SK-N-SH (cell line): ENCODE measurements around the gene MRPS11. TPM values are rescaled to one million over a fixed set of nuclear protein-coding genes. Genes with fewer than 3 reads are reported as not detected.

ENCODE experiments used
- CTCF ChIA-PET: fragments of 300-600, 350-600 bp; formaldehyde crosslinking; extraction: SDS; loops from one replicate; lab custom pipeline; 2021; lab: Yijun Ruan, JAX
- POLR2A ChIA-PET: fragments of 350-600 bp; sonication (Branson Sonifier 250); formaldehyde crosslinking; extraction: SDS; loops from one replicate; lab custom pipeline; 2020; ENCODE audit warnings: antibody characterized with exemption, inconsistent platforms; lab: Yijun Ruan, JAX
- DNase-seq: peaks from one replicate; pipeline ENCODE4 v3.0.0; 2012
- H2AFZ ChIP-seq: fragments of 200-600 bp; sonication (generic); 2 replicates; pipeline ENCODE4 v1.8.1; 2016; ENCODE audit warnings: antibody characterized with exemption, mild to moderate bottlenecking, low read depth
- H3F3A ChIP-seq: fragments of 200-600 bp; sonication (generic); replicated peaks from 2 replicates; pipeline ENCODE3; 2016; ENCODE audit warnings: antibody characterized with exemption, mild to moderate bottlenecking; ENCODE audit not compliant: insufficient read depth
- H3K27ac ChIP-seq, 2 experiments: fragments of 200-500 bp in 1 of 2; fragments of 200-600 bp in 1 of 2; sonication (Bioruptor generic) in 1 of 2; sonication (generic), shearing (Covaris generic) in 1 of 2; 2 replicates each; pipeline versions ENCODE4 v1.5.1 to v1.6.1; 2014 to 2016; ENCODE audit warnings: low read depth in 2 of 2, inconsistent platforms in 1 of 2, low read length in 1 of 2, mild to moderate bottlenecking in 1 of 2, mixed read lengths in 1 of 2
- H3K27me3 ChIP-seq: fragments of 200-600 bp; sonication (generic), shearing (Covaris generic); 2 replicates; pipeline ENCODE4 v1.6.1; 2016; ENCODE audit warnings: mixed run types; ENCODE audit not compliant: insufficient read depth
- H3K36me3 ChIP-seq, 2 experiments: fragments of 200-500 bp in 1 of 2; fragments of 200-600 bp in 1 of 2; sonication (Bioruptor generic) in 1 of 2; sonication (generic) in 1 of 2; replicated peaks in 1 of 2; 2 replicates each; pipeline versions ENCODE3 to v1.5.1; 2014 to 2016; ENCODE audit warnings: low read length in 1 of 2, mild to moderate bottlenecking in 1 of 2; ENCODE audit not compliant: insufficient read depth in 2 of 2, control insufficient read depth in 1 of 2
- H3K4me1 ChIP-seq, 2 experiments: fragments of 200-500 bp in 1 of 2; fragments of 200-600 bp in 1 of 2; sonication (Bioruptor generic) in 1 of 2; sonication (generic), shearing (Covaris generic) in 1 of 2; 2 replicates each; pipeline versions ENCODE4 v1.5.1 to v1.6.1; 2014 to 2016; ENCODE audit warnings: low read depth in 1 of 2, low read length in 1 of 2, mixed run types in 1 of 2; ENCODE audit not compliant: insufficient read depth in 2 of 2, control insufficient read depth in 1 of 2
- H3K4me2 ChIP-seq: fragments of 200-600 bp; sonication (generic), shearing (Covaris generic); 2 replicates; pipeline ENCODE4 v1.6.1; 2017; ENCODE audit warnings: mixed run types
- H3K4me3 ChIP-seq, 2 experiments: fragments of 200-500 bp in 1 of 2; fragments of 200-600 bp in 1 of 2; sonication (Bioruptor generic) in 1 of 2; sonication (generic), shearing (Covaris generic) in 1 of 2; 2 replicates each; pipeline versions ENCODE4 v1.5.1 to v1.8.1; 2014 to 2016; ENCODE audit warnings: low read depth in 2 of 2, inconsistent platforms in 1 of 2, low read length in 1 of 2, mild to moderate bottlenecking in 1 of 2, mixed read lengths in 1 of 2, moderate library complexity in 1 of 2
- H3K79me2 ChIP-seq: fragments of 200-600 bp; sonication (generic); 2 replicates; pipeline ENCODE4 v1.8.1; 2017; ENCODE audit warnings: mild to moderate bottlenecking; ENCODE audit not compliant: insufficient read depth
- H3K9ac ChIP-seq: fragments of 200-600 bp; sonication (generic); 2 replicates; pipeline ENCODE4 v1.6.1; 2017; ENCODE audit warnings: mixed run types
- H3K9me2 ChIP-seq: fragments of 200-600 bp; sonication (generic); 2 replicates; pipeline ENCODE4 v1.6.1; 2017; ENCODE audit warnings: mixed run types
- H3K9me3 ChIP-seq: fragments of 200-600 bp; sonication (generic); 2 replicates; pipeline ENCODE4 v1.6.1; 2017; ENCODE audit warnings: mixed run types, mild to moderate bottlenecking, moderate library complexity
- H4K20me1 ChIP-seq: fragments of 200-600 bp; sonication (generic); 2 replicates; pipeline ENCODE4 v1.6.1; 2017; ENCODE audit warnings: mild to moderate bottlenecking, mixed run types; ENCODE audit not compliant: insufficient read depth
- CHD2 ChIP-seq: fragments of 150-350 bp; IDR thresholded peaks from 2 replicates; pipeline ENCODE4 v1.6.1; 2018; ENCODE audit warnings: low read length; ENCODE audit not compliant: partially characterized antibody
- ELF1 ChIP-seq: IDR thresholded peaks from 2 replicates; pipeline ENCODE4 v1.4.0; 2012
- EP300 ChIP-seq, 2 experiments: IDR thresholded peaks; 2 replicates each; pipeline versions ENCODE4 v1.4.0 to v1.6.1; 2012; ENCODE audit warnings: borderline replicate concordance in 1 of 2, low read depth in 1 of 2, low read length in 1 of 2
- EZH2phosphoT487 ChIP-seq: fragments of 200-600 bp; sonication (generic); IDR thresholded peaks from 2 replicates; pipeline ENCODE4 v1.6.1; 2017; ENCODE audit warnings: low read depth, mixed run types, mild to moderate bottlenecking, antibody characterized with exemption, moderate library complexity, borderline replicate concordance
- GABPA ChIP-seq: IDR thresholded peaks from 2 replicates; pipeline ENCODE4 v1.4.0; 2012; ENCODE audit warnings: low read depth, mild to moderate bottlenecking
- GATA2 ChIP-seq: sonication (generic); formaldehyde crosslinking; IDR thresholded peaks from 2 replicates; pipeline ENCODE4 v1.5.0; 2020; ENCODE audit warnings: mild to moderate bottlenecking, missing genetic modification reagents
- IRF3 ChIP-seq: fragments of 150-350 bp; IDR thresholded peaks from 2 replicates; pipeline ENCODE4 v1.6.1; 2016; ENCODE audit warnings: mild to moderate bottlenecking, low read depth, low read length
- JUND ChIP-seq: IDR thresholded peaks from 2 replicates; pipeline ENCODE4 v1.4.0; 2012
- NRF1 ChIP-seq: IDR thresholded peaks from 2 replicates; pipeline ENCODE4 v1.6.1; 2012; ENCODE audit warnings: low read depth, mild to moderate bottlenecking, low read length
- PBX3 ChIP-seq: IDR thresholded peaks from 2 replicates; pipeline ENCODE4; 2012
- POLR2AphosphoS5 ChIP-seq: IDR thresholded peaks from 2 replicates; pipeline ENCODE4 v1.6.1; 2012; ENCODE audit warnings: low read depth, low read length
- REST ChIP-seq: IDR thresholded peaks from 2 replicates; pipeline ENCODE4 v1.6.1; 2012; ENCODE audit warnings: mild to moderate bottlenecking, low read depth, low read length, moderate library complexity
- TAF1 ChIP-seq: IDR thresholded peaks from 2 replicates; pipeline ENCODE4 v1.6.1; 2012; ENCODE audit warnings: low read depth, mild to moderate bottlenecking, low read length, moderate library complexity, borderline replicate concordance
- USF1 ChIP-seq: IDR thresholded peaks from 2 replicates; pipeline ENCODE4 v1.4.0; 2012; ENCODE audit warnings: low read depth, borderline replicate concordance
- YY1 ChIP-seq: IDR thresholded peaks from 2 replicates; pipeline ENCODE4 v1.4.0; 2012; ENCODE audit warnings: low read depth, mild to moderate bottlenecking
- WGBS: methylation state at CpG from one replicate; pipeline ENCODE4 v1.1.6; 2017; ENCODE audit warnings: low lambda C conversion rate; 5-methylcytosine and 5-hydroxymethylcytosine counted together
- polyA plus RNA-seq, 3 experiments: library from polyadenylated mRNA; depleted of rRNA; stranded (reverse); fragments of >200 nt; gene quantifications; 2 replicates each; pipeline ENCODE4 v1.2.3, GENCODE V29; 2012
- TF ChIP-seq, protein P1 (sequence below): IDR thresholded peaks from 2 replicates; pipeline ENCODE4 v1.4.0; 2012; ENCODE audit warnings: low read depth

MRPS11 gene
- polyA plus RNA-seq, 1 of the 3 experiments (the other 2 are of a cell fraction): 101 TPM

DNA sequence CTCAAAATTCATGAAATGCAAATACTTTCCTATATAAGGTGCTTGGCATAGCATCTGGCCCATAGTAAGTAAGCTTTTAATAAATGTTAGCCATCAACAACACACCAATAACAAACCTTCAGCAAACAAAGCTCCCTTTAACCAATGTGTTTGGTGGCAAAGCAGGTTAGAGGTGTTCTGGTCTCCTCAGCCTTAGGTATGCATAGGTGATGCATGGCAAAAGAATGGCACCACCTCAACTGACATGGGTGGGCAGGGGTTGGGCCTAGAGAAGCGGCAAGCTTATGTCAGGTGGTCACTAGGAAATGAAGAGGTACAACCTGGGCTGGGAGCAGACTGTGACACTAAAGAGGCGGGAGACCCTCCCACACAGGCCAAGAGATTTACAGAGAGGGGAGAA, 38.2 kb downstream of the MRPS11 start:
- H4K20me1 ChIP-seq: no peaks in the 10 kb centered on the region
- CTCF ChIA-PET: interaction anchor here (1.7 kb wide), 1 partner anchor 29 kb away, joined by 7 read pairs; no protein-coding TSS in a partner anchor
- no peak overlapping the region for H3K9ac ChIP-seq
- no peak for DNase-seq
- POLR2A ChIA-PET: no interaction called here
- H3K4me2 ChIP-seq: no peak overlapping the region
- H3K4me3 ChIP-seq: no peak overlapping the region
- no peak overlapping the region for H2AFZ ChIP-seq
- H3K79me2 ChIP-seq: no peaks in the 10 kb centered on the region
- H3K27me3 ChIP-seq: no peaks in the 10 kb centered on the region
- no peaks in the 10 kb centered on the region for H3F3A ChIP-seq
- peaks cover 0 to 3% of the 10 kb centered on the region in 2 experiments; a peak in 1 of 4 replicates for H3K4me1 ChIP-seq
- WGBS: 100% methylated on average over 2 of the region's 2 CpGs
- H3K9me2 ChIP-seq: no peaks in the 10 kb centered on the region
- peaks cover 14 to 28% of the 10 kb centered on the region in 2 experiments for H3K36me3 ChIP-seq
- H3K27ac ChIP-seq: no peak overlapping the region
- no peaks in the 10 kb centered on the region for H3K9me3 ChIP-seq
- TF ChIP-seq JUND (no peak), EZH2phosphoT487 (no peak), POLR2AphosphoS5 (no peak)

DNA sequence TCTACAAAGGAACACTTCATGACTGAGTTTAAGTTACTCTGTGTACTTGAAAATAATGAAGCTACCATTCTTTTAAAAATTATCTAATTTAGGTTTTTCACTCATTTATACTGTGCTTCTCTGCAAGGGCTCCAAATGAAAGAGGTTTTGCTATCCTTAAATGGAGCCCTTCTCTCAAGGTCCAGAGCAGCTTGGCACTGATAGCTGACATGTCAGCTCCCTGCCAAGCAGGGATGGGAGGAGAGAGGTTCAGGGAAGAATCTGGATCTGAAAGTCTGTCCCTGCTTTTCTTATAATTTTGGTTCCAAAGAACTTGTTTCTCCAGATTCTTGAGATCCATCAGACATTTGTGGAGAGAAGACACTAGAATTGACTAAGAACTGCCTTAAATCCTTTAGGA, 39.1 kb downstream of the MRPS11 start:
- H3K9me2 ChIP-seq: no peaks in the 10 kb centered on the region
- TF ChIP-seq GABPA (no peak), TAF1 (no peak), JUND (no peak), USF1 (no peak), YY1 (no peak), CHD2 (no peak), REST (no peak), PBX3 (no peak), IRF3 (no peak), EP300 (IDR thresholded peaks at IDR 0.05; ENCODE audit: borderline replicate concordance in 1 of 2, low read depth in 1 of 2, low read length in 1 of 2) (no peak), NRF1 (no peak), POLR2AphosphoS5 (no peak), ELF1 (no peak), GATA2 (no peak)
- TF ChIP-seq, protein P1, sequence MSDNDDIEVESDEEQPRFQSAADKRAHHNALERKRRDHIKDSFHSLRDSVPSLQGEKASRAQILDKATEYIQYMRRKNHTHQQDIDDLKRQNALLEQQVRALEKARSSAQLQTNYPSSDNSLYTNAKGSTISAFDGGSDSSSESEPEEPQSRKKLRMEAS: no peak
- TF ChIP-seq, all 33 proteins: peak for 0
- Histone ChIP-seq H3K79me2 (no peaks in the 10 kb centered on the region), H3K4me3 (no peak overlapping the region), H2AFZ (no peak overlapping the region), H3K9me3 (no peaks in the 10 kb centered on the region), H3K36me3 (peaks cover 14 to 33% of the 10 kb centered on the region in 2 experiments), H4K20me1 (no peaks in the 10 kb centered on the region), H3K4me2 (no peak overlapping the region), H3K9ac (no peak overlapping the region), H3K27me3 (no peaks in the 10 kb centered on the region), H3K4me1 (peaks cover 0 to 3% of the 10 kb centered on the region in 2 experiments; a peak in 1 of 4 replicates), H3K27ac (no peak overlapping the region; a peak in 1 of 4 replicates), H3F3A (no peaks in the 10 kb centered on the region)
- ChIA-PET CTCF (interaction anchor here (1.2 to 1.7 kb wide), 3 partner anchors 30 to 372 kb away, joined by 3 to 7 read pairs (median 3); no protein-coding TSS in a partner anchor), POLR2A (no interaction called here)
- no peak for DNase-seq
